22Rv1 (cell line): Measurements from ENCODE around the gene C20orf144.
"Not testable (repeated sequence)": the region's sequence is repeated elsewhere in the genome, so short reads cannot be mapped to it uniquely, and the experiment has no call there.

Source experiments
- H3K27ac ChIP-seq: fragments of 450-650 bp; 2 replicates; pipeline ENCODE4 v1.5.1; 2017
- CTCF ChIP-seq: fragments of 450-650 bp; IDR thresholded peaks from 2 replicates; pipeline ENCODE4 v1.5.1; 2017; ENCODE audit warnings: mild to moderate bottlenecking
- ZFX ChIP-seq: fragments of 450-650 bp; IDR thresholded peaks from 2 replicates; pipeline ENCODE4 v1.6.1; 2017; ENCODE audit warnings: antibody characterized with exemption, borderline replicate concordance

The C20orf144 gene

GRCh38 chr20:33629979-33630378 lies 32.1 kb upstream of the C20orf144 start:
- no peak overlapping the region for H3K27ac ChIP-seq
- no peak for TF ChIP-seq CTCF
- no peak for TF ChIP-seq ZFX

- TF ChIP-seq CTCF, result no peak
- no peak for TF ChIP-seq ZFX
- H3K27ac ChIP-seq, result no peak overlapping the region
These were observed 31.6 kb upstream of the C20orf144 start for GRCh38 chr20:33630507-33630906.

- H3K27ac ChIP-seq, result not testable (repeated sequence)
These were observed 30.2 kb upstream of the C20orf144 start for GRCh38 chr20:33631910-33632309.

- H3K27ac ChIP-seq, result no peak overlapping the region
- TF ChIP-seq CTCF (no peak), ZFX (no peak)
These were observed 26.8 kb upstream of the C20orf144 start for GRCh38 chr20:33635341-33635740.

- TF ChIP-seq CTCF (no peak), ZFX (no peak)
- no peak overlapping the region for H3K27ac ChIP-seq
These were observed 25.4 kb upstream of the C20orf144 start for GRCh38 chr20:33636776-33637175.

GRCh38 chr20:33640287-33640686 lies 21.8 kb upstream of the C20orf144 start:
- no peak overlapping the region for H3K27ac ChIP-seq
- TF ChIP-seq ZFX, result no peak
- TF ChIP-seq CTCF, result no peak

- TF ChIP-seq CTCF (no peak), ZFX (no peak)
- H3K27ac ChIP-seq, result 0 out of 2 replicates have a peak overlapping the region, but pooled peaks have one; percentile 14
These were observed 17.6 kb upstream of the C20orf144 start for GRCh38 chr20:33644313-33645071.

GRCh38 chr20:33645072-33645358 lies 17.1 kb upstream of the C20orf144 start:
- H3K27ac ChIP-seq, result 0 out of 2 replicates have a peak overlapping the region, but pooled peaks have one; percentile 14
- TF ChIP-seq ZFX (no peak), CTCF (no peak)
